T47D (cell line): Measurements from ENCODE around the gene TMEM165.

ENCODE experiments used
- DNase-seq, 2 experiments: peaks; one replicate each; pipeline versions ENCODE4 v3.0.0 to v3.0.0-alpha.2; 2011 to 2012; ENCODE audit warnings: low read depth in 1 of 2, low spot score in 1 of 2
- JUND ChIP-seq: IDR thresholded peaks from 2 replicates; pipeline ENCODE4 v1.6.1; 2012; ENCODE audit warnings: low read depth
- in situ Hi-C: cut with HindIII; loops from 2 replicates; pipeline ENCODE4 v1.10.0; 2016; ENCODE audit warnings: low sequenced_read_pairs, low pct_unique_long_range_greater_than_20kb

Gene TMEM165

GRCh38 chr4:55431710-55432336 lies 36.1 kb downstream of the TMEM165 start:
- in situ Hi-C loops, result no loop called here
- DNase-seq, result no peak
- TF ChIP-seq JUND, result no peak

GRCh38 chr4:55435141-55435841 lies 39.5 kb downstream of the TMEM165 start:
- in situ Hi-C loops, result no loop called here
- DNase-seq, result peak in 1 of 2 experiments; percentile 8
- no peak for TF ChIP-seq JUND

GRCh38 chr4:55437356-55437796 lies 41.6 kb downstream of the TMEM165 start:
- DNase-seq, result no peak
- in situ Hi-C loops, result no loop called here
- TF ChIP-seq JUND, result no peak

- DNase-seq, result no peak
- in situ Hi-C loops, result no loop called here
- TF ChIP-seq JUND, result no peak
Observed at GRCh38 chr4:55437823-55438222, 42.1 kb downstream of the TMEM165 start.

GRCh38 chr4:55438314-55438713 lies 42.6 kb downstream of the TMEM165 start:
- in situ Hi-C loops, result no loop called here
- TF ChIP-seq JUND, result no peak
- no peak for DNase-seq

GRCh38 chr4:55439023-55439422 lies 43.3 kb downstream of the TMEM165 start:
- TF ChIP-seq JUND, result no peak
- in situ Hi-C loops, result no loop called here
- DNase-seq, result no peak

GRCh38 chr4:55440786-55441185 lies 45.0 kb downstream of the TMEM165 start:
- no peak for DNase-seq
- in situ Hi-C loops, result no loop called here
- no peak for TF ChIP-seq JUND

GRCh38 chr4:55442541-55442940 lies 46.8 kb downstream of the TMEM165 start:
- no peak for TF ChIP-seq JUND
- in situ Hi-C loops, result no loop called here
- DNase-seq, result no peak

- peak; percentile 9 to 68 for DNase-seq
- TF ChIP-seq JUND, result no peak
- in situ Hi-C loops, result no loop called here
Observed at GRCh38 chr4:55444827-55445226, 49.1 kb downstream of the TMEM165 start.

GRCh38 chr4:55445921-55446577 lies 50.3 kb downstream of the TMEM165 start:
- DNase-seq, result no peak
- in situ Hi-C loops, result no loop called here
- TF ChIP-seq JUND, result no peak

GRCh38 chr4:55446578-55446922 lies 50.8 kb downstream of the TMEM165 start:
- DNase-seq, result no peak
- no peak for TF ChIP-seq JUND
- in situ Hi-C loops, result no loop called here

- no peak for DNase-seq
- no peak for TF ChIP-seq JUND
- in situ Hi-C loops, result no loop called here
Observed at GRCh38 chr4:55447108-55447708, 51.5 kb downstream of the TMEM165 start.

- in situ Hi-C loops, result no loop called here
- no peak for TF ChIP-seq JUND
- DNase-seq, result no peak
Observed at GRCh38 chr4:55447831-55448230, 52.1 kb downstream of the TMEM165 start.
